Liver (tissue), 9 donors: ENCODE results near the gene RGL1. TPM values are rescaled to one million over a fixed set of nuclear protein-coding genes. Genes with fewer than 3 reads are reported as not detected.

Source experiments
- DNase-seq: peaks from one replicate; pipeline ENCODE4 v3.0.0-alpha.2; 2017; ENCODE audit warnings: low spot score
- H3K27ac ChIP-seq, 2 donors: one replicate each; pipeline ENCODE4 v1.7.0; 2013; ENCODE audit warnings: inconsistent platforms in 2 of 2, low read length in 2 of 2, control low read depth in 1 of 2, low read depth in 1 of 2, mild to moderate bottlenecking in 1 of 2
- H3K27me3 ChIP-seq, 4 donors: one replicate each; pipeline versions ENCODE4 v1.6.1 to v1.7.0; 2013; ENCODE audit warnings: low read length in 3 of 4, inconsistent platforms in 1 of 4, mild to moderate bottlenecking in 1 of 4, moderate library complexity in 1 of 4; ENCODE audit not compliant: control insufficient read depth in 4 of 4, insufficient read depth in 4 of 4
- H3K36me3 ChIP-seq, 4 donors: one replicate each; pipeline versions ENCODE4 v1.6.1 to v1.7.0; 2013; ENCODE audit warnings: low read length in 3 of 4, mild to moderate bottlenecking in 3 of 4, low read depth in 1 of 4, moderate library complexity in 1 of 4; ENCODE audit not compliant: control insufficient read depth in 4 of 4, insufficient read depth in 3 of 4
- H3K4me1 ChIP-seq, 4 donors: one replicate each; pipeline versions ENCODE4 v1.6.1 to v1.7.0; 2013; ENCODE audit warnings: low read length in 3 of 4, mild to moderate bottlenecking in 3 of 4, moderate library complexity in 1 of 4; ENCODE audit not compliant: control insufficient read depth in 4 of 4, insufficient read depth in 4 of 4
- H3K4me3 ChIP-seq, 3 donors: one replicate each; pipeline versions ENCODE4 v1.6.1 to v1.7.0; 2013; ENCODE audit warnings: low read length in 3 of 3, control low read depth in 1 of 3, low read depth in 1 of 3, mild to moderate bottlenecking in 1 of 3
- H3K9ac ChIP-seq, 2 donors: one replicate each; pipeline ENCODE4 v1.7.0; 2013; ENCODE audit warnings: low read length in 2 of 2, mild to moderate bottlenecking in 2 of 2, moderate library complexity in 2 of 2, control low read depth in 1 of 2, low read depth in 1 of 2
- H3K9me3 ChIP-seq, 4 donors: one replicate each; pipeline versions ENCODE4 v1.6.1 to v1.7.0; 2013; ENCODE audit warnings: low read length in 3 of 4; ENCODE audit not compliant: control insufficient read depth in 4 of 4
- EGR1 ChIP-seq, 2 donors: IDR thresholded peaks; 2 replicates each; pipeline ENCODE4 v1.6.1; 2016 to 2018; ENCODE audit warnings: antibody characterized with exemption in 2 of 2, low read depth in 2 of 2
- FOXA1 ChIP-seq: IDR thresholded peaks from 2 replicates; pipeline ENCODE4 v1.6.1; 2016; ENCODE audit warnings: antibody characterized with exemption
- FOXA2 ChIP-seq: IDR thresholded peaks from 2 replicates; pipeline ENCODE4 v1.6.1; 2016; ENCODE audit warnings: antibody characterized with exemption
- GABPA ChIP-seq, 2 donors: IDR thresholded peaks in 1 of 2; conservative IDR thresholded peaks in 1 of 2; 2 replicates each; pipeline ENCODE4 v1.6.1; 2016; ENCODE audit warnings: antibody characterized with exemption in 2 of 2, mild to moderate bottlenecking in 1 of 2, moderate library complexity in 1 of 2
- HNF4A ChIP-seq, 2 donors: conservative IDR thresholded peaks; 2 replicates each; pipeline ENCODE4 v1.6.1; 2016; ENCODE audit warnings: antibody characterized with exemption in 2 of 2, mild to moderate bottlenecking in 2 of 2
- HNF4G ChIP-seq: IDR thresholded peaks from 2 replicates; pipeline ENCODE4 v1.6.1; 2016; ENCODE audit warnings: antibody characterized with exemption
- JUND ChIP-seq, 2 donors: IDR thresholded peaks; 2 replicates each; pipeline ENCODE4 v1.6.1; 2016; ENCODE audit warnings: antibody characterized with exemption in 2 of 2
- NR2F2 ChIP-seq: IDR thresholded peaks from 2 replicates; pipeline ENCODE4 v1.6.1; 2016; ENCODE audit warnings: antibody characterized with exemption
- RAD21 ChIP-seq, 2 donors: IDR thresholded peaks; 2 replicates each; pipeline ENCODE4 v1.6.1; 2016; ENCODE audit warnings: antibody characterized with exemption in 2 of 2, mild to moderate bottlenecking in 2 of 2
- RXRA ChIP-seq, 2 donors: IDR thresholded peaks; 2 replicates each; pipeline ENCODE4 v1.6.1; 2017 to 2018; ENCODE audit warnings: antibody characterized with exemption in 2 of 2, mild to moderate bottlenecking in 1 of 2
- TAF1 ChIP-seq: conservative IDR thresholded peaks from 2 replicates; pipeline ENCODE4 v1.6.1; 2016; ENCODE audit warnings: antibody characterized with exemption, mild to moderate bottlenecking
- YY1 ChIP-seq: IDR thresholded peaks from 2 replicates; pipeline ENCODE4 v1.6.1; 2016; ENCODE audit warnings: antibody characterized with exemption, mild to moderate bottlenecking
- WGBS: extraction: QIAGEN DNeasy Blood & Tissue Kit; methylation state at CpG from one replicate; pipeline ENCODE4 v1.1.7; 2013; 5-methylcytosine and 5-hydroxymethylcytosine counted together
- polyA plus RNA-seq, 2 donors: library from polyadenylated mRNA; stranded (reverse) in 1 of 2; unstranded in 1 of 2; fragments of 200-250 nt in 1 of 2; fragments of >200 nt in 1 of 2; fragmentation: Nextera tagmentation in 1 of 2; extraction: Ambion mirVana in 1 of 2; gene quantifications; one replicate each; pipeline versions ENCODE4 v1.2.1 to v1.2.3, GENCODE V29; 2013 to 2015
- total RNA-seq, 2 donors: library from RNA; depleted of rRNA; stranded (reverse); fragments of >200 nt; gene quantifications; one replicate each; pipeline ENCODE4 v1.2.3, GENCODE V29; 2014
- TF ChIP-seq, protein P1 (sequence below): IDR thresholded peaks from 2 replicates; pipeline ENCODE4 v1.6.1; 2016; ENCODE audit warnings: antibody characterized with exemption
- TF ChIP-seq, protein P2 (sequence below): IDR thresholded peaks from 2 replicates; pipeline ENCODE4 v1.6.1; 2016; ENCODE audit warnings: antibody characterized with exemption
- TF ChIP-seq, protein P3 (sequence below): fragments of 150-350 bp; IDR thresholded peaks from 2 replicates; pipeline ENCODE4 v1.5.1; 2017; ENCODE audit warnings: improper control_type of control experiment, low read depth, low read length; ENCODE audit not compliant: missing input control
- TF ChIP-seq, protein P4 (sequence below): IDR thresholded peaks from 2 replicates; pipeline ENCODE4 v1.6.1; 2016; ENCODE audit warnings: antibody characterized with exemption
- donor health status: healthy.
- donor health status: healthy.
- donor health status: healthy.
- donor health status: healthy.
- donor health status: healthy.

Gene RGL1
- total and polyA plus RNA-seq, 4 donors = 3.9 to 15.3 (median 8.9) TPM

DNA sequence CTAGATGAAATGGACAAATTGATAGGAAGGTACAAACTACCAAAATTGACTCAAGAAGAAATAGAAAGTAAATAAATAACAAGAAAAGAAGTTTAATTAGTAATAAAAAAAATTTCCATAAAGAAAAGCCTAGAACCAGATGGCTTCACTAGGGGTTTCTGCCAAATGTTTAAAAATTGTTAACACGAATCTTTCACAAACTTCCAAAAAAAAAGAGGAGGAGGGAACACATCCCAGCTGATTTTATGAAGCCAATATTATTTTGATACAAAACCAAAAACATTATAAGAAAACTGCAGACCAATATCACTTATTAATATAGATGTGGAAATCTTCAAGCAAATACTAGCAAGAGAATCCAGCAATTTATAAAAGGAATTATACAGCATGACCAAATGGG, 143.1 kb downstream of the RGL1 start:
- WGBS = 91% methylated on average over 1 of the region's 1 CpG
- H3K9ac ChIP-seq = no peak overlapping the region
- TF ChIP-seq YY1 = no peak
- no peak for TF ChIP-seq NR2F2
- TF ChIP-seq GABPA (IDR thresholded peaks at IDR 0.05 in 1 of 2, conservative IDR thresholded peaks at IDR 0.05 in 1 of 2) = no peak
- TF ChIP-seq FOXA2 = no peak
- TF ChIP-seq, protein P1, sequence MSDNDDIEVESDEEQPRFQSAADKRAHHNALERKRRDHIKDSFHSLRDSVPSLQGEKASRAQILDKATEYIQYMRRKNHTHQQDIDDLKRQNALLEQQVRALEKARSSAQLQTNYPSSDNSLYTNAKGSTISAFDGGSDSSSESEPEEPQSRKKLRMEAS = no peak
- TF ChIP-seq, protein P2, sequence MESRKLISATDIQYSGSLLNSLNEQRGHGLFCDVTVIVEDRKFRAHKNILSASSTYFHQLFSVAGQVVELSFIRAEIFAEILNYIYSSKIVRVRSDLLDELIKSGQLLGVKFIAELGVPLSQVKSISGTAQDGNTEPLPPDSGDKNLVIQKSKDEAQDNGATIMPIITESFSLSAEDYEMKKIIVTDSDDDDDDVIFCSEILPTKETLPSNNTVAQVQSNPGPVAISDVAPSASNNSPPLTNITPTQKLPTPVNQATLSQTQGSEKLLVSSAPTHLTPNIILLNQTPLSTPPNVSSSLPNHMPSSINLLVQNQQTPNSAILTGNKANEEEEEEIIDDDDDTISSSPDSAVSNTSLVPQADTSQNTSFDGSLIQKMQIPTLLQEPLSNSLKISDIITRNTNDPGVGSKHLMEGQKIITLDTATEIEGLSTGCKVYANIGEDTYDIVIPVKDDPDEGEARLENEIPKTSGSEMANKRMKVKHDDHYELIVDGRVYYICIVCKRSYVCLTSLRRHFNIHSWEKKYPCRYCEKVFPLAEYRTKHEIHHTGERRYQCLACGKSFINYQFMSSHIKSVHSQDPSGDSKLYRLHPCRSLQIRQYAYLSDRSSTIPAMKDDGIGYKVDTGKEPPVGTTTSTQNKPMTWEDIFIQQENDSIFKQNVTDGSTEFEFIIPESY = no peak
- TF ChIP-seq RXRA (IDR thresholded peaks at IDR 0.05) = no peak
- TF ChIP-seq JUND (IDR thresholded peaks at IDR 0.05) = no peak
- TF ChIP-seq FOXA1 = no peak
- no peaks in the 10 kb centered on the region for H3K36me3 ChIP-seq
- H3K9me3 ChIP-seq = no peaks in the 10 kb centered on the region
- H3K27ac ChIP-seq = no peak overlapping the region
- H3K4me1 ChIP-seq = no peaks in the 10 kb centered on the region
- no peak overlapping the region for H3K4me3 ChIP-seq
- no peak for DNase-seq
- H3K27me3 ChIP-seq = no peaks in the 10 kb centered on the region

DNA sequence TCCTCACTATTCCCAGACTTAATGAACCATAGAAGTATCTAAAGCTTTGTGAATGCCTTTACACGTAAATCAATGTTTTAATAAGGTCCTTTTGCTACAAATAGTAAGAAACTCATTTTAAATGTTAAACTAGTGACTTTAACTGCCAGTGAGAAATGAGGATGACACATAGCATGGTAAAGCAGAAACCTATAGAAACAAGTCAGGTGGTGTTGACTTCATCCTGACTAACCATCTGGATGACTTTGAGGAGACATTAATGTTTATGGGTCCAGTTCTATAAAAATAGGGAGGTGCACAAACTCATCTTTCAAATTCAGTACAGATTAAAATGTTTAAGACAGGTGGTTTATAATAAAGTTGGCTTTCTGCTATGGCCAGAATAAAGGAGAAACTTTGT, 147.2 kb downstream of the RGL1 start:
- H3K9me3 ChIP-seq = no peaks in the 10 kb centered on the region
- DNase-seq = no peak
- H3K27me3 ChIP-seq = no peaks in the 10 kb centered on the region
- H3K9ac ChIP-seq = no peak overlapping the region
- no peak overlapping the region for H3K27ac ChIP-seq
- H3K36me3 ChIP-seq = no peaks in the 10 kb centered on the region
- H3K4me3 ChIP-seq = no peak overlapping the region
- H3K4me1 ChIP-seq = no peaks in the 10 kb centered on the region
- TF ChIP-seq, protein P3, sequence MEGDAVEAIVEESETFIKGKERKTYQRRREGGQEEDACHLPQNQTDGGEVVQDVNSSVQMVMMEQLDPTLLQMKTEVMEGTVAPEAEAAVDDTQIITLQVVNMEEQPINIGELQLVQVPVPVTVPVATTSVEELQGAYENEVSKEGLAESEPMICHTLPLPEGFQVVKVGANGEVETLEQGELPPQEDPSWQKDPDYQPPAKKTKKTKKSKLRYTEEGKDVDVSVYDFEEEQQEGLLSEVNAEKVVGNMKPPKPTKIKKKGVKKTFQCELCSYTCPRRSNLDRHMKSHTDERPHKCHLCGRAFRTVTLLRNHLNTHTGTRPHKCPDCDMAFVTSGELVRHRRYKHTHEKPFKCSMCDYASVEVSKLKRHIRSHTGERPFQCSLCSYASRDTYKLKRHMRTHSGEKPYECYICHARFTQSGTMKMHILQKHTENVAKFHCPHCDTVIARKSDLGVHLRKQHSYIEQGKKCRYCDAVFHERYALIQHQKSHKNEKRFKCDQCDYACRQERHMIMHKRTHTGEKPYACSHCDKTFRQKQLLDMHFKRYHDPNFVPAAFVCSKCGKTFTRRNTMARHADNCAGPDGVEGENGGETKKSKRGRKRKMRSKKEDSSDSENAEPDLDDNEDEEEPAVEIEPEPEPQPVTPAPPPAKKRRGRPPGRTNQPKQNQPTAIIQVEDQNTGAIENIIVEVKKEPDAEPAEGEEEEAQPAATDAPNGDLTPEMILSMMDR = no peak
- no peak for TF ChIP-seq FOXA2
- TF ChIP-seq EGR1 (IDR thresholded peaks at IDR 0.05; ENCODE audit: low read depth in 2 of 2) = no peak
- TF ChIP-seq NR2F2 = no peak
- TF ChIP-seq, protein P4, sequence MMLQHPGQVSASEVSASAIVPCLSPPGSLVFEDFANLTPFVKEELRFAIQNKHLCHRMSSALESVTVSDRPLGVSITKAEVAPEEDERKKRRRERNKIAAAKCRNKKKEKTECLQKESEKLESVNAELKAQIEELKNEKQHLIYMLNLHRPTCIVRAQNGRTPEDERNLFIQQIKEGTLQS = no peak
- no peak for TF ChIP-seq HNF4G
- TF ChIP-seq RAD21 (IDR thresholded peaks at IDR 0.05) = no peak
- 98% methylated on average over 1 of the region's 1 CpG for WGBS

DNA sequence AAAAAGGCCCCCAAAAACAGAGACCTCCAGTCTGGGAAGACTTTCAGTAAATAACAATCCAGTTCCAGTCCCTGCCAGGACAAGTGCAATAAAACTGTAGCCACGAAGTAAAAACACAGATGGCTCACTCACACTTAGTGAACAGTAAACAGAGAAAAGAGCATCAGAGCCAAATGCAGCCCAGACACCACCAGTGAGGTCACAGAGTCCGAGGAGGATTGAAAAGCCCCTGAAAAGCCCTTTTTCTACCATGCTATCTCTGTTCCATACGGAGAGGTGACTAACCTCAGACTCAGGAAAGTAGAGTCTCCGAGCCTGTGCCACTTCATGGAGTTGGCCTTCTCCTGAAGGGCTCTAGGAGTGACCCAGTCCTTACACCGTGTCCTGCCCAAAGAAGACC, 148.1 kb downstream of the RGL1 start:
- Histone ChIP-seq H3K9ac (no peak overlapping the region), H3K36me3 (no peaks in the 10 kb centered on the region), H3K9me3 (no peaks in the 10 kb centered on the region), H3K4me3 (no peak overlapping the region), H3K27ac (no peak overlapping the region), H3K4me1 (no peaks in the 10 kb centered on the region), H3K27me3 (no peaks in the 10 kb centered on the region)
- DNase-seq = no peak
- TF ChIP-seq RAD21 (IDR thresholded peaks at IDR 0.05) = no peak
- no peak for TF ChIP-seq YY1
- TF ChIP-seq HNF4G = no peak
- TF ChIP-seq, protein P2 = no peak
- TF ChIP-seq EGR1 (IDR thresholded peaks at IDR 0.05; ENCODE audit: low read depth in 2 of 2) = no peak
- TF ChIP-seq TAF1 = no peak
- no peak for TF ChIP-seq NR2F2
- TF ChIP-seq, protein P3 = no peak
- no peak for TF ChIP-seq HNF4A (conservative IDR thresholded peaks at IDR 0.05)
- TF ChIP-seq, protein P1 = no peak
- no peak for TF ChIP-seq FOXA2
- no peak for TF ChIP-seq FOXA1
- no peak for TF ChIP-seq RXRA (IDR thresholded peaks at IDR 0.05)
- TF ChIP-seq, protein P4 = no peak
- 50% methylated on average over 5 of the region's 5 CpGs for WGBS
